ENCODE results near the gene ZNF548.

Gene ZNF548

GRCh38 chr19:57421037-57421436 lies 31.4 kb downstream of the ZNF548 start:
- H3K4me3 ChIP-seq (ENCODE audit: low read depth, low read length), result no peak overlapping the region
- no peak for TF ChIP-seq CTCF (IDR thresholded peaks at IDR 0.05; ENCODE audit: control insufficient read depth, extremely low read depth, insufficient read depth)
- DNase-seq (ENCODE audit: low read depth), result no peak

GRCh38 chr19:57434386-57435061 lies 44.9 kb downstream of the ZNF548 start:
- no peak for TF ChIP-seq CTCF (IDR thresholded peaks at IDR 0.05; ENCODE audit: control insufficient read depth, extremely low read depth, insufficient read depth)
- H3K4me3 ChIP-seq (ENCODE audit: low read depth, low read length), result peak overlapping the region; percentile 81
- no peak for DNase-seq (ENCODE audit: low read depth)

- peak within 1 kb of the TSS; percentile 81 for H3K4me3 ChIP-seq (ENCODE audit: low read depth, low read length)
- TF ChIP-seq CTCF (IDR thresholded peaks at IDR 0.05; ENCODE audit: control insufficient read depth, extremely low read depth, insufficient read depth), result no peak
Measured at GRCh38 chr19:57435062-57435978, 45.7 kb downstream of the ZNF548 start, which contains the start of gene ZNF749. ZNF749 (plus strand) TSS chr19:57435325; CDS start chr19:57435579, 254 bp downstream.

GRCh38 chr19:57436417-57436816 lies 46.8 kb downstream of the ZNF548 start:
- H3K4me3 ChIP-seq (ENCODE audit: low read depth, low read length), result peak overlapping the region; percentile 81
- no peak for DNase-seq (ENCODE audit: low read depth)
- no peak for TF ChIP-seq CTCF (IDR thresholded peaks at IDR 0.05; ENCODE audit: control insufficient read depth, extremely low read depth, insufficient read depth)

More at GRCh38 chr19:57435062-57435978, 45.7 kb downstream of the ZNF548 start, which contains the start of gene ZNF749:
- peak; percentile 94 for DNase-seq (ENCODE audit: low read depth)

- no peak overlapping the region for H3K4me3 ChIP-seq (ENCODE audit: low read depth, low read length)
- DNase-seq (ENCODE audit: low read depth), result no peak
- no peak for TF ChIP-seq CTCF (IDR thresholded peaks at IDR 0.05; ENCODE audit: control insufficient read depth, extremely low read depth, insufficient read depth)
Measured at GRCh38 chr19:57437931-57438330, 48.3 kb downstream of the ZNF548 start.

GRCh38 chr19:57438925-57439324 lies 49.3 kb downstream of the ZNF548 start:
- TF ChIP-seq CTCF (IDR thresholded peaks at IDR 0.05; ENCODE audit: control insufficient read depth, extremely low read depth, insufficient read depth), result no peak
- DNase-seq (ENCODE audit: low read depth), result no peak
- H3K4me3 ChIP-seq (ENCODE audit: low read depth, low read length), result no peak overlapping the region

Data from LNCaP clone FGC (cell line).